Measurements from ENCODE around the gene ZER1.

GRCh38 chr9:128712451-128713410 is 59.0 kb downstream of the ZER1 start:
- TF ChIP-seq CTCF (conservative IDR thresholded peaks at IDR 0.05 in 1 of 2, IDR thresholded peaks at IDR 0.05 in 1 of 2; ENCODE audit: extremely low read depth in 1 of 2, insufficient read depth in 1 of 2, low read depth in 1 of 2, low read length in 2 of 2) = no peak
- TF ChIP-seq EZH2 (IDR thresholded peaks at IDR 0.05; ENCODE audit: borderline replicate concordance, low read length) = no peak

Data from mammary epithelial cell (primary cell).